ENCODE data around the gene AK3.

DNA sequence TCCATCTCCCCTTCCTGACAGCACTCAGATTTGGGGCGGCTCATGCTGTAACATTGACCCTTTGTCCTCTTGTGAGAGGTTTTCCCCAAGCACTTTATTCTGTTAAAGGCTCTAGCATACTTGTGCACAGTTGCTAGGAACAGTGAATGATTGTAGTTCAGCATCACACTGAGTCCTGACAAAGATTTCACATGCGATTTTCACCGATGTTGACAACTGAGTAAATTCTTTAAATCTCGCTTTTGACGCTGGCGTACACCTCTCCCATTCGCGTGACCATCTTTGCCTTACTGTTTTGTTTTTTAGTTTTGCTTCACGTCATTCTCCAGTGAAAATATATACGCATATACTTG, 60.9 kb downstream of the AK3 start:
- TF ChIP-seq, protein P1, sequence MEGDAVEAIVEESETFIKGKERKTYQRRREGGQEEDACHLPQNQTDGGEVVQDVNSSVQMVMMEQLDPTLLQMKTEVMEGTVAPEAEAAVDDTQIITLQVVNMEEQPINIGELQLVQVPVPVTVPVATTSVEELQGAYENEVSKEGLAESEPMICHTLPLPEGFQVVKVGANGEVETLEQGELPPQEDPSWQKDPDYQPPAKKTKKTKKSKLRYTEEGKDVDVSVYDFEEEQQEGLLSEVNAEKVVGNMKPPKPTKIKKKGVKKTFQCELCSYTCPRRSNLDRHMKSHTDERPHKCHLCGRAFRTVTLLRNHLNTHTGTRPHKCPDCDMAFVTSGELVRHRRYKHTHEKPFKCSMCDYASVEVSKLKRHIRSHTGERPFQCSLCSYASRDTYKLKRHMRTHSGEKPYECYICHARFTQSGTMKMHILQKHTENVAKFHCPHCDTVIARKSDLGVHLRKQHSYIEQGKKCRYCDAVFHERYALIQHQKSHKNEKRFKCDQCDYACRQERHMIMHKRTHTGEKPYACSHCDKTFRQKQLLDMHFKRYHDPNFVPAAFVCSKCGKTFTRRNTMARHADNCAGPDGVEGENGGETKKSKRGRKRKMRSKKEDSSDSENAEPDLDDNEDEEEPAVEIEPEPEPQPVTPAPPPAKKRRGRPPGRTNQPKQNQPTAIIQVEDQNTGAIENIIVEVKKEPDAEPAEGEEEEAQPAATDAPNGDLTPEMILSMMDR (IDR thresholded peaks at IDR 0.05; ENCODE audit: low read length) = no peak
- no peak for TF ChIP-seq EZH2phosphoT487 (IDR thresholded peaks at IDR 0.05; ENCODE audit: low read length)
- TF ChIP-seq EZH2 (optimal IDR thresholded peaks at IDR 0.05; ENCODE audit: low read depth, low read length) = no peak
